LHCN-M2 (cell line): ENCODE measurements around the gene HIF1AN. TPM values are rescaled to one million over a fixed set of nuclear protein-coding genes. Genes with fewer than 3 reads are reported as not detected.
"Not testable (repeated sequence)": the region's sequence is repeated elsewhere in the genome, so short reads cannot be mapped to it uniquely, and the experiment has no call there.

Source experiments
- DNase-seq: peaks from one replicate; pipeline ENCODE4 v3.0.0-alpha.2; 2012; ENCODE audit warnings: low read depth
- total RNA-seq: library from RNA; depleted of rRNA; stranded (reverse); fragments of >200 nt; gene quantifications from 2 replicates; pipeline ENCODE4 v1.2.3, GENCODE V29; 2014; rRNA removed

HIF1AN gene
- total RNA-seq, 1 experiment from 2014 or later = 8.9 TPM

DNA sequence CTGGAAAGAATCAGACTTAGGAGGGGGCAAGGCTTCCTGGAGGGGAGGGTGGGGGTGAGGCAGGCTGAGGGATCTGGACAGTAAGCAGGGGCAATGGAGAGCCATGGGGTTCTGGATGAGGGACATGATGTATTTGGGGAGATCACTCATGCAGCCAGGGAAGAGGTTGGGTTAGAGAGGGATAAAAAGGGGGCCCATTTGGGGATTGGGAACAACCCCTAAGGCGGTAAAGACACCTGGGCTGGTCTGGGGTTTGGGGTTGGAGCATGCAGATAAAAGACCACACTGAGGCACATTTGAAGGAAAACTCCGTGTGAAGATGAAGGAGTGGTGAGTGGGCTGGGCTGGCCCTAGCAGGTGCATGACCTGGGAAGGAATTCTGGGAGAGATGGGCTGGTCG lies 30.8 kb downstream of the HIF1AN start:
- no peak for DNase-seq

DNA sequence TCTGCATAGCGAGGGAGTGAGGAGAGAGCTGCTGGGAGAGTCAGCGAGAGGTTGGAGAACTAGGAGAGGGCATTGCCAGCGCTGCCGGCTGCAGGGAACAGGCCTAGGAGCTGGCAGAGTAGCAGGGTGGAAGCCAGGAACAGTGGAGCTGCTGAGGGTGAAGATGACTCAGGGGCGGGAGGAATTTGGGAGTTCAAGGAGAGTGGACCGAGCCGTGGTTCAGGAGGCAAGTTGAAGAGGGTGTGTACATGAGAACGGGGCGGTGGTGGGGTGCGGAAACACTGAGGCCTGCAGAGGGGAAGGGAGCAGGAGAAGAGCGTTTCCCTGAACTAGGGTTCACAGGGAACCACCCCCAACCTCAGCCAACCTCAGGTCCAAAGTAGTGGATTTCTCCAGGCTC lies 31.5 kb downstream of the HIF1AN start:
- no peak for DNase-seq

DNA sequence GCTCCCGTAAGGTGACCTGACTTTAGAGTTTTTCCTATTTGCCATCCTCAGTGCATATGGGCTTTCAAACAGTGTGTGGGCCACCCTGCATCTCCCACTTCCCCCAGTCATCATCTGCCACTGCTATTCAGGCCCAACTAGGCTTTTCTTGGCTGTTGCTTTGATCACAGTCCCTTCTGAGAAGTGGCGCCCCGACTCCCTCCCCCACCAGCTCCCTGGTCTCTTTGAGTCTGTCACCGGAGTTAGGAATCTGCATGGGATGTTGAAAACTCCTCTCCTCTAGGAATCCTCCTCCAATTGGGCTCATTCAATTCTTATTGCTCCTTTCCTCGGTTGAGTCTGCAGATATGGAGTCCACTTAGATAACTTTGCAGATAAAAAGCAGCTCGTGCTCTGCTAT lies 32.1 kb downstream of the HIF1AN start:
- DNase-seq = no peak

DNA sequence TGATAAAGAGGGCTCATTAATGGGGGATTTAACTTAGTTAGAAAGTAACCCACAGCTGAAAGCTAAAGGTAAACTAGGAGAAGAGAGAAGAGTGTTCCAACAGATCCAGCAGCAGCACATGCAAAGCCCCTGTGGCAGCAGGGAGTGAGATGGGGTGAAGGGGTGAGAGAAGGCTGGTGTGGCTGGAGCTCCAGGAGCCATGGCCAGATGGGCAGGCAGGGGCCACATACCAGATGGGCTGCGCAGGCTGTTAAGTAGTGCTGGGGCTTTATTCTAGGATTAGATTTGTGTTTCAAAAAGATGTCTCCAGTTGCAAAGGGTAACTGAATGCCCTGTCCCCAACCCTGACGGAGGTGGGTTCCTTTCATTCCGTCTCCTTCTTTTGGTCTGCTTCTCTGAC lies 33.2 kb downstream of the HIF1AN start:
- no peak for DNase-seq

DNA sequence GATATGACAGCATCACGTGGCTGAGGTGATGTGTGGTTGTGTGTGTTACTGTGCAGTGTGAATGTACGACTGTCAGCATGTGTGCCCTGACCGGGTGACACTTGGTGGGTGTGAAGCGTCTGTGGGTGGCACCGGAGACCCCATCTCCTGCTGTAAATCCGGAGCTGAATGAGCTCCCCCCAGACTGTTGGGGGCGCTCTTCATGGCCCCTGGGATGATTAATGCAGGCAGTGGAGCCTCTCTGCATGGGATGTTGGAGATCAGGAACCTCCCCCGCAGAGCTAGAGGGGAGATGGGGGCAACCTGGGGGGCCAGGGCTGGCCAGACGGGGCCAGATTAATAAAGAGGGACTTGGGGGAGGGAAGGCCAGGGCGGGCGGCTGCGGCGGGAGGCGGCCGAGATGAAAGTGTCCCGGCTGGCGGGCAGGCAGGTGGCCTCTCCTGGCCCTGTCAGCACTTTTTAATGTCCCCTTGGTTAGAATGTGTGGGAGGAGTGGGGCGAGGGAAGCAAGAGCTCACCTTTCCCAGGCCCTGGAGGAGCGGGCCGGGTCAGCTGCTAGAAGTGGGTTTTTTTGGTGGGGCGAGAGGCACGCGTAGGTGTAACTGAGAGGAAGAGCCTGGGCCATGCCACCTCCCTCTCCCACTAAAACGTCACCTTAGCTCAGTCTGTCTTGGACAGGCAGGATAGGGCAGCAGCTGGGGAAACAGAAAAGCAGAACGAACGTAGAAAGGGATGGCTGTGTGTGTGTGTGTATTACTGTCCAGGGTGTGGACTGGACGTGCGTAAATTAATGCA lies 34.1 kb downstream of the HIF1AN start:
- DNase-seq = no peak

DNA sequence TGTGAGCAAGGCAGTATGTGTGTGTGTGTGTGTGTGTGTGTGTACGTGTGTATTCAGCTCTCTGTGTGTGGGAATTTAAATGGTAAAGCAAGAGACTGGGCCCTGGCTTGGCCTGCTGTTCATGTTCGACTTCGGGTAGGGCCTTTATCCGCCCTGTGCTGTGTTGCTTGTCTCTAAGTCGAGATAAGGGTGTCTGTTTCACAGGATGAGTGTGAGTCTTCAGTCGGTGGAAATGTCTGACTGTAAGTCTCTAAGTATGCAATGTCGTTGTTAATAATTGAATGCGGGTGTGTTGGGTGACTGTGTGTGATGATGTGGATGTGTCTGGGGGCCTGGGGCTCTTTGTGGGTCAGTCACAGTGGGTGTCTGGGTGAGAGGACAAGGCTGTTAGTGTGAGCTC lies 34.8 kb downstream of the HIF1AN start:
- no peak for DNase-seq

DNA sequence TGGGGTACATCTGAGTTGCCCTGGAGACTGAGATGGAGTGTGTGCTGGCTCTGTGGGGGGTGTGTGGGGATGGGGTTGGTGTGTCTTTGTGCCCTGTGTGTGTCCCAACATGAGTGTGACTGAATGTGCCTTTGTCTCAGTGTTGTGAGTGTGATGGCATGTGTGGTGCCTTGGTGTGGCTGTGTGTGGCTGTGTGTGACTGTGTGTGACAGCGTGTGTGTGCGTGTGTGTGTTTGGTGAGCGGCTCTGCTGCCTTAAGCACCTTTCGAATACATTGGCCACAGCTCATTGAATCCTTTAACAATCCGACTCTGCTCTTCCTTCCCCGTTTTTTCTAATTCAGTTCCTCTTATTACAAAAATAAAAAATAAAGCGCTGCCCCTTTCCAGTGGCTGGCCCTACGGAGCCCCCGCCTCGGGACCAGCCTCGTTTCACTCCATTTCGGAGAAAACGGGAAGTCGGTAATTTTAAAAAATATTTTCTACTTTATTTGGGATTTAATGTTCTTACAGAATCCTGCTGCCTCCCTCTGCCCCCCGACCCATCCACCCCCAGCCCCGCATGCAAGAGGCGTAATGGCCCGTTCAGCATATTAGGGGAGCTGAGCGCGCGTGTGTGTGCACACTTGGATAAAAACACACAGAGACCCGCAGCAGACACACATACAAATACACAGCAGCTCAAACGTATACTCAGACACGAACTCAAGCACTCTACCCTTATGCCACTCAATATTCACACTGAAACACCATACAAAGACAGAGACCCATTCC lies 35.5 kb downstream of the HIF1AN start:
- DNase-seq = no peak

DNA sequence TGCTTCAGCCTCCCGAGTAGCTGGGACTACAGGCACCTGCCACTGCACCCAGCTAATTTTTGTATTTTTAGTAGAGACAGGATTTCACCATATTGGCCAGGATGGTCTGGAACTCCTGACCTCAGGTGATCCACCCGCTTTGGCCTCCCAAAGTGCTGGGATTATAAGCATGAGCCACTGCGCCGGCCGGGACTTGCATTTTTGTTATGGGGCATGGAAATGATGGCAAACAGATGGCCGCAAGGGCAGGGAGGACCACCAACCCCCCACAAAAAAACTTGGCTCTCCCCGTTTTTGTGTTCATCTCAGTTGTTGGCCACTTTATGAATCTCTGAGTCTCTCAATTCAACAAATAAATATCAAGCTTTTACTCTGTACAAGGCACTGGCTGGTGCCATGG lies 39.4 kb downstream of the HIF1AN start:
- DNase-seq = not testable (repeated sequence)

DNA sequence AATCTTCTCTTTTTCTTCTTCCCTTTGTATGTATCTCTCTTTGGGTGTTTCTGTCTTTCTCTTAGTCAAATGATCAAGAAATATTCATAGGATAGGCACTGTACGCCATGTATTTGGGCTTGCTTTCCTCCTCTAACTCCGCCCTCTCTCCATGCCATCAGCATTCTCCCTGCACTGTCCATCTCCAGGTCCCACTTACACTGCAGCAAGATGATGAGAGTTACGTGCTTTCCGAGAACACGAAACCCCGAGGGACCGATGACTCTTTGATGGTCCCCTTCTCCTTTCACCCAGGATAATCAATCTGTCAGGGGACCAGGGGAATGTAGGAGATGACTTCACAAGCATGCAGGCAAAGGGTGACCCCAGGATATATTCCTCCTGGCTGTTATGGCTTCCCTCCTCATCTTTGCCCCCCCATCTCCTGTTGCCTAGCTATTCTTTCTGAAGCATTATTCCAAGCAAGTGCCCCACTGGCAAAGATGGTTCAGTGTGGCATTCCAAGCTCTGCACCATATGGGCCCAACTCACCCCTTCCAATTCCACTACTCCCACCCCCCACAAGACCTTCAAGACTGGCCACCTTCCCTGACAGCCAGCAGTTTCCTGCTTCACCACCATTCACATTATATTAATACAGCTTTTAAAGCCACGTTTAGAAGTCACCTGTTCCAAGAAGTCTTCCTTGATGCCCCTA lies 40.0 kb downstream of the HIF1AN start:
- no peak for DNase-seq

DNA sequence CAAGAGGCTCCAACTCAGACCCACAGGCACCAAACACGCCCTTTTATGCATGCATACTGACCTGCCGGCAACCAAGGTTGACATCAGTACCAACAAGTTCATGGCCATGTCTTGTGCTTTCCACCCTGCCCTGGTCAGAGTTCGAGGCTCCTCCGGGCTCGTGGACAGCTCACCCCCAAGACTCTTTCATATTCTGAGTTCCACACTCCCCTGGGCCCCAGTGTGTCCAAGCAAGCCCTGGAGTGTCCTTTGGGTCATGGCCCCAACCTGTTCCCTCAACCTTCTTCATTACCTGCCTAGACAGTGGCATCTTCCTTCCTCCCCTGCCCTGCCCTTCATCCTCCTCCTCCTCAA lies 40.5 kb downstream of the HIF1AN start:
- no peak for DNase-seq

DNA sequence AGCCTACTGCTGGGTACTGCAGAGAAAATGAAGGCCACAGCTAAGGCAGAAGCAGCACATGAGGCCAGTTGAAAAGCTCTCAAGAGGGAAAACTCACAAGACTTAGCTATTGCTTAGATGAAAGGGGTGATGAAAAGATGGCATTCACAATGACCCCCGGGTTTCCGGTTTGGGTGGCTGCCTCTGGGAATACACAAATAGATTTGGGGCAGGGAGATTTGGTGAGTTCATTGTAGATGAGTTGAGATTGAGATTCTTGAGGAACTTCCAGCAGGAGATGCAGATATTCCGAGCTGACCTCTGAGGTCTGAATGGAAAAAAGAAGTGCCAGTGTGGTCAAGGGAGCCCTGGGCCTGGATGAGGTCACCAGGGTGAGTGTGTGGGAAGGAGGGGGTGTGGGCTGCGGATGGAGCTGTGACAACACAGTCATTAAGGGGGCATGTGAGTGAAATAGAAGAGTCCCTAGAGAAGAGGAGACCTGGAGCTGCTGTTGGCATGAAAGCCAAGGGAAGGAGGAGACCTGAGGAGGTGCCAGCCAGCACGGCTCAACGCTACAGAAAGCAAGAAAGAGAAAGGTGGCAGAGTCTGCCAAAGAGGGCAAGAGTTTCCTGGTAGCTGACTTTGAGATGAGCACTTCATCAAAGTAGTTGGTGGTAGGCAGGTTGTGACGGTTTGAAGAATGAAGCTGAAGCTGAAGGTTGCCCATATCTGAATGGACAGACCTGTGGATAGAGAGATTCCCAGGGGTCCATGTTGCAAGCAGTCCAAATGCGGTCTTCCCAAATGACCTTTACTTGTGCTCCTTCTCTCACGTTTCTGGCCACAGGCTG lies 43.7 kb downstream of the HIF1AN start:
- DNase-seq = no peak

DNA sequence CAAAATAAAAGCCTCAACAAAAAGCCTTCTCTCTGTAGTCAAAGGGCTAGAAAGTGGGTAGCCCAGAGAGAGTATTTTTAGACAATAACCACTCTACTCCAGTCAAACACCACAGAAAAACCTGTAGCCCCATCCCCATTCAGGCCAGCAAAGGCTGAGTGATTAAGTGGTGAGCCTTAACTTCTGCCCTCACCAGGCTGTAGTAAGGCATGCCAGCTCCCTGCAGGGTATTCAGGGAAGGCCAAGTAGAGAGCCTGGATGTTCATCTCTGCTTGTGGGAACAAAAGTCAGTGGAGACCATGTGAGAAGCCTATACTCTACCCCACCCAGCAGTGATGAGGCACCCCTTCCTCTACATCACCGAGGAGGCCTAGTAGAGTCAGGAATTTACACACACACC lies 51.2 kb downstream of the HIF1AN start:
- no peak for DNase-seq

DNA sequence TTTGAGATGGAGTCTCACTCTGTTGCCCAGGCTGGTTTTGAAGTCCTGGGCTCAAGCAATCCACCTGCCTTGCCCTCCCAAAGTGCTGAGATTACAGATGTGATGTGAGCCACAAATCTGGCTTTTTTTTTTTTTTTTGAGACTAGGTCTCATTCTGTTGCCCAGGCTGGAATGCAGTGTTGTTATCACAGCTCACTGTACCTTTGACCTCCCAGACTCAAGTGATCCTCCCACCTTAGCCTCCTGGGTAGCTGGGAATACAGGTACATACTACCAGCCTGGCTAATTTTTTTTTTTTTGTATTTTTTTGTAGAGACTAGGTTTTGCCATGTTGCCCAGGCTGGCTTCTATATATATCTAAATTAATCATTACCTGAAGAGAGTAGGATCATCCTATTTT lies 62.4 kb downstream of the HIF1AN start:
- no peak for DNase-seq

DNA sequence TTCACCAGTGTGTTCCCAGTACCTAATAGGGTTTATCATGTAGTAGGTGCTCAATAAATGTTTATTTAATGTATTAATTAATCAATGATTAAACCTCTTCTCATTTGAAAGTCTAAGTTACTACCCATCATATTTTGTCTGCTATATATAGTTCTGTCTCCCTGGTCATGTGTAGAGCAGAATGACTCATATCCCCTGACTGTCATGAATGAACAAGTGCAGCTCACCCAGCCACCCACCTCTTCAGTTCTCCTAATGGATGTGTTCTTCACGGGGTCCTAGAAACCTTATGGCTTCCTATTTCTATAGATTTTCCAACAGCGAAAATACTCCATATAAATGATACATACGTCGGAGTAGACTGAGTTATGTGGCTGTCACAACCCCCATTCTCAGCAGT lies 64.5 kb downstream of the HIF1AN start:
- peak; percentile 5 for DNase-seq

DNA sequence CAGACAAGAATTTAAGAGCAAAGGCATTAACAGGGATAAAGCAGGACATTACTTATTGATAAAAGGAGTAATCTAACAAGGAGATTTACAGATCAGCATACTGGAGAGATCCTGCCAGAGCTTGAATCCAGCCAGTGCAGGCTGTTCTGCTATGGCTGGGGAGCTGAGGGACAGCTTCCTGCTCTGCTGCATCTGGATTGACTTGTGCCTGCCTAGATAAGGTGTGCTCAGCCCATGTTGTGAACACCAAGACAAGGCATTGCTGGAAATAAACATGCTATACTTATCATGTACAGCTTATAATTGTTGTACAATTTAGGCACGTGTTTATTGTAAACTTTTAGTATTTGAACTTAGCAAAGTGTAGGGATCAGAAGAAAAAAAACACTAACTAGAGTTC lies 71.7 kb downstream of the HIF1AN start:
- DNase-seq = no peak

Other genes with a start within 250 kb of the HIF1AN start
- gene BLOC1S2, start 249.3 kb upstream of the HIF1AN start, total RNA-seq = 83.8 and 86.3 TPM in 2 replicates
- gene PKD2L1, start 205.7 kb upstream of the HIF1AN start, total RNA-seq = not detected in 2 replicates
- gene SCD, start 188.7 kb upstream of the HIF1AN start, total RNA-seq = 60.3 and 88.5 TPM in 2 replicates
- gene WNT8B, start 72.9 kb upstream of the HIF1AN start, total RNA-seq = not detected in 2 replicates
- 1.5 and 2.6 TPM in 2 replicates for gene SEC31B, start 16.1 kb upstream of the HIF1AN start, total RNA-seq
- gene NDUFB8, start 6.1 kb upstream of the HIF1AN start, total RNA-seq = 133 and 183 TPM in 2 replicates
- not detected in 2 replicates for gene PAX2, start 209.6 kb downstream of the HIF1AN start, total RNA-seq